HCT116 (cell line): ENCODE measurements around the gene A1CF.

ENCODE experiments used
- CTCF ChIP-seq, 3 experiments: fragments of 200-600 bp in 1 of 3; sonication (generic) in 1 of 3; IDR thresholded peaks in 2 of 3; conservative IDR thresholded peaks in 1 of 3; 2 replicates each; pipeline ENCODE4 v1.5.1; 2012 to 2017; ENCODE audit warnings: low read depth in 2 of 3, low read length in 2 of 3, antibody characterized with exemption in 1 of 3, borderline replicate concordance in 1 of 3, control low read depth in 1 of 3, mild to moderate bottlenecking in 1 of 3, mixed read lengths in 1 of 3, mixed run types in 1 of 3, moderate library complexity in 1 of 3; ENCODE audit not compliant: insufficient read depth in 1 of 3
- EZH2phosphoT487 ChIP-seq: fragments of 200-600 bp; IDR thresholded peaks from 2 replicates; pipeline ENCODE4 v1.6.1; 2018; ENCODE audit warnings: antibody characterized with exemption, borderline replicate concordance

- TF ChIP-seq CTCF (IDR thresholded peaks at IDR 0.05 in 2 of 3, conservative IDR thresholded peaks at IDR 0.05 in 1 of 3; ENCODE audit: borderline replicate concordance in 1 of 3, insufficient read depth in 1 of 3, low read depth in 2 of 3, low read length in 2 of 3) (no peak), EZH2phosphoT487 (no peak)
These were observed 87.1 kb downstream of the A1CF start for GRCh38 chr10:50798297-50798696.
